Breast epithelium (tissue), 3 donors: ENCODE data around the gene GCH1.

Source experiments
- POLR2A ChIP-seq: fragments of 450-650 bp; IDR thresholded peaks from one replicate; pipeline ENCODE4 v1.6.1; 2016; ENCODE audit warnings: antibody characterized with exemption, mild to moderate bottlenecking, moderate library complexity
- POLR2AphosphoS5 ChIP-seq, 3 donors: sonication (generic); formaldehyde crosslinking; IDR thresholded peaks; one replicate each; pipeline ENCODE4 v1.6.1; 2017; ENCODE audit warnings: antibody characterized with exemption in 3 of 3
- TF ChIP-seq, protein P1 (sequence below), 3 donors: fragments of 450-650 bp; IDR thresholded peaks; one replicate each; pipeline ENCODE4 v1.5.1; 2016 to 2017; ENCODE audit warnings: antibody characterized with exemption in 3 of 3, mild to moderate bottlenecking in 3 of 3, moderate library complexity in 3 of 3

- TF ChIP-seq, protein P1, sequence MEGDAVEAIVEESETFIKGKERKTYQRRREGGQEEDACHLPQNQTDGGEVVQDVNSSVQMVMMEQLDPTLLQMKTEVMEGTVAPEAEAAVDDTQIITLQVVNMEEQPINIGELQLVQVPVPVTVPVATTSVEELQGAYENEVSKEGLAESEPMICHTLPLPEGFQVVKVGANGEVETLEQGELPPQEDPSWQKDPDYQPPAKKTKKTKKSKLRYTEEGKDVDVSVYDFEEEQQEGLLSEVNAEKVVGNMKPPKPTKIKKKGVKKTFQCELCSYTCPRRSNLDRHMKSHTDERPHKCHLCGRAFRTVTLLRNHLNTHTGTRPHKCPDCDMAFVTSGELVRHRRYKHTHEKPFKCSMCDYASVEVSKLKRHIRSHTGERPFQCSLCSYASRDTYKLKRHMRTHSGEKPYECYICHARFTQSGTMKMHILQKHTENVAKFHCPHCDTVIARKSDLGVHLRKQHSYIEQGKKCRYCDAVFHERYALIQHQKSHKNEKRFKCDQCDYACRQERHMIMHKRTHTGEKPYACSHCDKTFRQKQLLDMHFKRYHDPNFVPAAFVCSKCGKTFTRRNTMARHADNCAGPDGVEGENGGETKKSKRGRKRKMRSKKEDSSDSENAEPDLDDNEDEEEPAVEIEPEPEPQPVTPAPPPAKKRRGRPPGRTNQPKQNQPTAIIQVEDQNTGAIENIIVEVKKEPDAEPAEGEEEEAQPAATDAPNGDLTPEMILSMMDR (IDR thresholded peaks at IDR 0.05), result peak in 2 of 3 donors; percentile 38 to 49
- TF ChIP-seq POLR2AphosphoS5 (IDR thresholded peaks at IDR 0.05), result no peak
- peak; percentile 46 for TF ChIP-seq POLR2A
These were observed at the start of gene GCH1 for GRCh38 chr14:54902521-54903420.
